ENCODE measurements around the gene BMAL1.

The BMAL1 gene

DNA sequence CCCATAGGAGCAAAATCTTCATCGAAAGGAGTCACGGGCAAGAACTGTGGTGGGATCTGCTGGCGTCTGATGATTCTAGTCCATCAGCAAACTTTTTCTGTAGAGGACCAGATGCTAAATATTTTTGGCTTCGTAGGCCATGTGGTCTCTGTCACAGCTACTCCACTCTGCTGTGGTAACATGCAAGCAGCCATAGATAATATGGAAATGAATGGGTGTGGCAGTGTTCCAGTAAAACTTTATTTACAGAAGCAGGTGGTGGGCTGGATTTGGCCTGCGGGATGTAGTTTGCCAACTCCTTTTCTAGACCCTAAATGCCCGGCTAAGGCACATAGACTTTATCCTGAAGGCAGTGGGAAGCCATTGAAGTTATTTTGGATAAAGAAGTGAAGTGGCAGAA is 32.9 kb downstream of the BMAL1 start:
- TF ChIP-seq NFIC (IDR thresholded peaks at IDR 0.05) (no peak), REST (IDR thresholded peaks at IDR 0.05; ENCODE audit: low read depth) (no peak), TCF12 (IDR thresholded peaks at IDR 0.05; ENCODE audit: low read depth) (no peak), TAF1 (IDR thresholded peaks at IDR 0.05; ENCODE audit: low read depth) (no peak), EGR1 (IDR thresholded peaks at IDR 0.05) (no peak), CREB1 (IDR thresholded peaks at IDR 0.05; ENCODE audit: low read depth) (no peak), EP300 (IDR thresholded peaks at IDR 0.05; ENCODE audit: borderline replicate concordance) (no peak), TEAD4 (IDR thresholded peaks at IDR 0.05) (no peak), CEBPB (IDR thresholded peaks at IDR 0.05) (no peak), FOXM1 (IDR thresholded peaks at IDR 0.05; ENCODE audit: borderline replicate concordance, low read depth) (no peak), YY1 (IDR thresholded peaks at IDR 0.05; ENCODE audit: low read depth) (no peak), RAD21 (IDR thresholded peaks at IDR 0.05; ENCODE audit: low read depth) (no peak), ZBTB7A (IDR thresholded peaks at IDR 0.05; ENCODE audit: low read depth) (no peak)
- TF ChIP-seq, protein P1, sequence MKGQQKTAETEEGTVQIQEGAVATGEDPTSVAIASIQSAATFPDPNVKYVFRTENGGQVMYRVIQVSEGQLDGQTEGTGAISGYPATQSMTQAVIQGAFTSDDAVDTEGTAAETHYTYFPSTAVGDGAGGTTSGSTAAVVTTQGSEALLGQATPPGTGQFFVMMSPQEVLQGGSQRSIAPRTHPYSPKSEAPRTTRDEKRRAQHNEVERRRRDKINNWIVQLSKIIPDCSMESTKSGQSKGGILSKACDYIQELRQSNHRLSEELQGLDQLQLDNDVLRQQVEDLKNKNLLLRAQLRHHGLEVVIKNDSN (IDR thresholded peaks at IDR 0.05), result no peak
- TF ChIP-seq, protein P2, sequence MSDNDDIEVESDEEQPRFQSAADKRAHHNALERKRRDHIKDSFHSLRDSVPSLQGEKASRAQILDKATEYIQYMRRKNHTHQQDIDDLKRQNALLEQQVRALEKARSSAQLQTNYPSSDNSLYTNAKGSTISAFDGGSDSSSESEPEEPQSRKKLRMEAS (IDR thresholded peaks at IDR 0.05), result no peak

DNA sequence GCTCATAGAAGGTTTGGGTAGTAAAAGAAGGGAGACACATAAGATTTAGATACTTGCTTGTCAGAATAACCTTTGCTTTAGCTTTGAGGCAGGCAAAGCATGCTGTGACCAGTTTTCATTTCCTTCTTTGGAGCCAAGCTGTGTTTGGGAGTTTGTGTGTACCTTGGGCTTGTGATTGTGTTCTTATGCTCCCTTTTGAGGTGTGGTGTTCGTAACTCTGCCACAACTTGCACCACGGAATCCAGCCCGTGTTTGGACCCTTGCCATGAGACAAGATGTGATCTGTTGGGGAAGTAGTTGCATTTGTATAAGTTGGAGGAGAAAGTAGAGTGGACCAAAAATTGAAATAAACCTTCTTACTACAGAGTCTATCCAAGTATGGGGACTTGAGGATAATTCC is 34.0 kb downstream of the BMAL1 start:
- TF ChIP-seq TAF1 (IDR thresholded peaks at IDR 0.05; ENCODE audit: low read depth) (no peak), TEAD4 (IDR thresholded peaks at IDR 0.05) (no peak)

- TF ChIP-seq EP300 (IDR thresholded peaks at IDR 0.05; ENCODE audit: borderline replicate concordance) (no peak), CEBPB (IDR thresholded peaks at IDR 0.05) (no peak), TEAD4 (IDR thresholded peaks at IDR 0.05) (no peak), YY1 (IDR thresholded peaks at IDR 0.05; ENCODE audit: low read depth) (no peak), REST (IDR thresholded peaks at IDR 0.05; ENCODE audit: low read depth) (no peak), TAF1 (IDR thresholded peaks at IDR 0.05; ENCODE audit: low read depth) (no peak), TCF12 (IDR thresholded peaks at IDR 0.05; ENCODE audit: low read depth) (no peak), RAD21 (IDR thresholded peaks at IDR 0.05; ENCODE audit: low read depth) (no peak), CREB1 (IDR thresholded peaks at IDR 0.05; ENCODE audit: low read depth) (no peak), EGR1 (IDR thresholded peaks at IDR 0.05) (no peak)
- TF ChIP-seq, protein P1 (IDR thresholded peaks at IDR 0.05), result no peak
- TF ChIP-seq, protein P2 (IDR thresholded peaks at IDR 0.05), result no peak
Observed at GRCh38 chr11:13313005-13313819, 35.6 kb downstream of the BMAL1 start.

DNA sequence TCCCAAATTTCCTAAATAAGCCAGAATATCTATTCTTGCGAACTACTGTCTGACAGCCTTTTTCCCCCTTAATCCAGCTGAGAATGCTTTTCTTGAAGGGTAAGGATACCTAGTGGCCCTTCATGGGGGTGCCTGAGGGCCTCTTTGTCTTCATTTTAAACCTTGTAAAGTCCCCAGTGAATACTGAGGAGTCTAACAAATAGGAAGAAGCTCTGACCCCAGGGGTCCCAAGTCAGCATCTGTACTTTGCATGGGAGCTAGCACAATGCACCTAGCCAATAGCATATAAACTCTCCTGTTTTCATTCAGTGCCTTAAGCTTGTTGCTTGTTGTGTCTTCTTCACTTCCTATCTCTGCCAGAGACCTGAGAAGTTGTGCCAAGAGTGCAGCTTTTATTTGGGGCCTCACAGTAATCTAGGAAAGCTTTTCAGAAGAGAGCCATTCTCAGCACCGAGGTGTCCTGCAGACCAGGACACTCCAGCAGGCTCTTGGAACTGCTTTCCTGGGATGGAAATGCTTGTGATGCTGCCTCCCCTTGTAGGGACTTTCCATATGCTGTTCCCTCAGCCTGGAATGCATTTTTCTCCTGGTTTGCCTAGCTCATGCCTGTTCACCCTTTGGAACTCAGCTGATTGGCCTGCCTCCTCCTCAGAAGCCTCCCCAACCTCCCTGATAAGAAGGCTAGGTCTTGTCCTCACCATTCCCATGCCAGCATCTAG is 37.2 kb downstream of the BMAL1 start:
- no peak for TF ChIP-seq CREB1 (IDR thresholded peaks at IDR 0.05; ENCODE audit: low read depth)
- no peak for TF ChIP-seq TEAD4 (IDR thresholded peaks at IDR 0.05)
- no peak for TF ChIP-seq REST (IDR thresholded peaks at IDR 0.05; ENCODE audit: low read depth)
- no peak for TF ChIP-seq ZBTB7A (IDR thresholded peaks at IDR 0.05; ENCODE audit: low read depth)
- no peak for TF ChIP-seq RAD21 (IDR thresholded peaks at IDR 0.05; ENCODE audit: low read depth)
- no peak for TF ChIP-seq TAF1 (IDR thresholded peaks at IDR 0.05; ENCODE audit: low read depth)
- TF ChIP-seq EGR1 (IDR thresholded peaks at IDR 0.05), result no peak
- no peak for TF ChIP-seq EP300 (IDR thresholded peaks at IDR 0.05; ENCODE audit: borderline replicate concordance)
- TF ChIP-seq, protein P2 (IDR thresholded peaks at IDR 0.05), result no peak
- TF ChIP-seq FOXM1 (IDR thresholded peaks at IDR 0.05; ENCODE audit: borderline replicate concordance, low read depth), result no peak
- TF ChIP-seq YY1 (IDR thresholded peaks at IDR 0.05; ENCODE audit: low read depth), result no peak
- no peak for TF ChIP-seq CEBPB (IDR thresholded peaks at IDR 0.05)
- no peak for TF ChIP-seq NFIC (IDR thresholded peaks at IDR 0.05)
- TF ChIP-seq, protein P1 (IDR thresholded peaks at IDR 0.05), result no peak
- no peak for TF ChIP-seq TCF12 (IDR thresholded peaks at IDR 0.05; ENCODE audit: low read depth)
